GM12872 (cell line): ENCODE data around the gene GRK5.

ENCODE experiments used
- TF ChIP-seq, protein P1 (sequence below): IDR thresholded peaks from 3 replicates; pipeline ENCODE4 v1.5.1; 2011; ENCODE audit warnings: low read depth, mild to moderate bottlenecking, low read length, moderate library complexity; ENCODE audit not compliant: insufficient read depth

Gene GRK5

GRCh38 chr10:119358152-119358512 lies 150.8 kb downstream of the GRK5 start:
- TF ChIP-seq, protein P1, sequence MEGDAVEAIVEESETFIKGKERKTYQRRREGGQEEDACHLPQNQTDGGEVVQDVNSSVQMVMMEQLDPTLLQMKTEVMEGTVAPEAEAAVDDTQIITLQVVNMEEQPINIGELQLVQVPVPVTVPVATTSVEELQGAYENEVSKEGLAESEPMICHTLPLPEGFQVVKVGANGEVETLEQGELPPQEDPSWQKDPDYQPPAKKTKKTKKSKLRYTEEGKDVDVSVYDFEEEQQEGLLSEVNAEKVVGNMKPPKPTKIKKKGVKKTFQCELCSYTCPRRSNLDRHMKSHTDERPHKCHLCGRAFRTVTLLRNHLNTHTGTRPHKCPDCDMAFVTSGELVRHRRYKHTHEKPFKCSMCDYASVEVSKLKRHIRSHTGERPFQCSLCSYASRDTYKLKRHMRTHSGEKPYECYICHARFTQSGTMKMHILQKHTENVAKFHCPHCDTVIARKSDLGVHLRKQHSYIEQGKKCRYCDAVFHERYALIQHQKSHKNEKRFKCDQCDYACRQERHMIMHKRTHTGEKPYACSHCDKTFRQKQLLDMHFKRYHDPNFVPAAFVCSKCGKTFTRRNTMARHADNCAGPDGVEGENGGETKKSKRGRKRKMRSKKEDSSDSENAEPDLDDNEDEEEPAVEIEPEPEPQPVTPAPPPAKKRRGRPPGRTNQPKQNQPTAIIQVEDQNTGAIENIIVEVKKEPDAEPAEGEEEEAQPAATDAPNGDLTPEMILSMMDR = no peak

- TF ChIP-seq, protein P1 = no peak
Measured at GRCh38 chr10:119358567-119358966, 151.2 kb downstream of the GRK5 start.

DNA sequence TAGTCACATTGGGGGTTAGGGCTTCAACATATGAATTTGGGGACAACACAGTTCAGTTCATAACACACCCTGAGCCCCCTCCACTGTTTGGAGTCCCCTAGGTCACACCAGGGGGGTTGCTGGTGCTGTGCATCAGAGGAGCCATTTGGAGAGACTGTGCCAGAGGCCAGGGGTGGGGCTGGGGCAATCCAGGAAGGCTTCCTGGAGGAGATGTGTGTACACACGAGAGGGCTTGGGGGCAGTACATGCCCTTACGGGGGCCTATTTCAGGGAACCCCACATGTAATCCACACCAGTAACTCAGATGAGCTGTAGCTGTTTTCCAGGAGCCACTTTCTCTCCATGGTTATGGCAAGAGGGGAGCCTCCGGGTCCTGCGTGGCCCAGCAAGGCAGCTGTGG lies 151.7 kb downstream of the GRK5 start:
- TF ChIP-seq, protein P1 = no peak

DNA sequence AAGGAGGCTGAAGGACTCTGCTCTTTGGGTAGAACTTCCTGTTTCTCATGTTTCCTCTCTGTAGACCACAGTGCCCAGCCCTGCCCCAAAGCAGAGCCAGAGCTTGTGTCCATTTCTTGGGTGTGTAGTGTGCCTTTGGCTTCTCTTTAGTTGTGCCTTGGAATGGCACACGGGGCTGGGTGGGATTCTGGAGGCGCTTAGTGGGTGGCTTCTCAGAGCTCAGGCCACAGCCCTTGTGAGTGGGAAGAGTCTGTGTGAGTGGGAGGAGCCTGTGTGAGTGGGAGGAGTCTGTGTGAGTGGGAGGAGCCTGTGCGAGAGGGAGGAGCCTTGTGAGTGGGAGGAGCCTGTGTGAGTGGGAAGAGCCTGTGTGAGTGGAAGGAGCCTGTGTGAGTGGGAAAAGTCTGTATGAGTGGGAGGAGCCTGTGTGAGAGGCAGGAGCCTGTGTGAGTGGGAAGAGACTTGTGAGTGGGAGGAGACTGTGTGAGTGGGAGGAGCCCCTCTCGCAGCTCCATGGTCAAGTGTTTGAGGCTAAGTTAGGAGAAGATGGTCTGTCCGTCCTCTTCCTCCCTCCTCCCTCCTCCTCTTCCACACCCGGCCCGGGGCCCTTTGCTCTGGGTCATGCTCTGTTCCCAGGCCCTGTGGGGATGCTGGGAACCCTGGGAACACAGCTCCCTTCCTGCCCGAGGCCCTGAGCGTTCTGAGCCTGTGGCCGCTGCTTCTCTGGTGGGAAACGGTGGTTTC lies 153.0 kb downstream of the GRK5 start:
- TF ChIP-seq, protein P1 = no peak

DNA sequence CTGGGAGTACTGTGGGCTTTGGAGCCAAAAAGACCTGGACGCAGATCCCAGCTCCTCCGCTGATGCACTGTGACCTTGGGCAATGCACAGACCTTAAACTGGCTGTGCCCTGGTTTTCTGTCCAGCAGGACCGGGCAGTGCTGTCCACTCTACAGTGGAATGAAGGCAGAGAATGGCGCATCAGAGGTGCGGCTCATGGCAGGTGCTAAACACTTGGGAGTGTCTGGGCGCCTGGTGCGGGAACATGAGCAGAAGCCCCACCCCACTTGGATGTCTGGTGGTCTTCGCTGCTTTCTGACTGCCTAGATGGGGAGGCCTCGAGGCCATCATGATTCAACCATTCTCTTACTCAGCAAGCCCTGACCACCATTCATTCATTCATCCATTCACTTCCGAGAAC lies 153.7 kb downstream of the GRK5 start:
- TF ChIP-seq, protein P1 = no peak

- TF ChIP-seq, protein P1 = no peak
Measured at GRCh38 chr10:119362122-119362521, 154.8 kb downstream of the GRK5 start.

GRCh38 chr10:119364645-119365600 lies 157.6 kb downstream of the GRK5 start:
- TF ChIP-seq, protein P1 = no peak
